Measurements from ENCODE around the gene CFD. TPM values are rescaled to one million over a fixed set of nuclear protein-coding genes. Genes with fewer than 3 reads are reported as not detected.
"Not testable (repeated sequence)": the region's sequence is repeated elsewhere in the genome, so short reads cannot be mapped to it uniquely, and the experiment has no call there.

The CFD gene
- polyA plus RNA-seq, 1 of the 3 experiments (the other 2 are of a cell fraction) = 2.5 TPM

GRCh38 chr19:840519-841206, 18.8 kb upstream of the CFD start, which contains the start of gene PRTN3:
Gene PRTN3, plus strand, starts transcription at chr19:840999. Its CDS starts 10 bp downstream, at chr19:841009.
- no peak within 1 kb of the TSS for H2AFZ ChIP-seq (ENCODE audit: low read depth)
- ChIA-PET CTCF (interaction anchor here (0.7 to 2.6 kb wide), 4 partner anchors 10 to 71 kb away, joined by 3 to 8 read pairs (median 6); no protein-coding TSS in a partner anchor), POLR2A (no interaction called here)
- H3K4me1 ChIP-seq (ENCODE audit: control insufficient read depth in 1 of 2, insufficient read depth in 2 of 2, low read depth in 1 of 2, low read length in 1 of 2) = no peaks in the 10 kb centered on the region; a peak in 1 of 4 replicates
- H3K9me3 ChIP-seq = no peaks in the 10 kb centered on the region
- H3F3A ChIP-seq (replicated peaks; ENCODE audit: insufficient read depth) = peaks cover 5% of the 10 kb centered on the region
- 39% methylated on average over 19 of the region's 24 CpGs for WGBS (ENCODE audit: low lambda C conversion rate)
- peaks cover 65% of the 10 kb centered on the region for H3K27me3 ChIP-seq (ENCODE audit: insufficient read depth)
- H3K9ac ChIP-seq = no peak within 1 kb of the TSS
- no peaks in the 10 kb centered on the region for H3K36me3 ChIP-seq (replicated peaks in 1 of 2; ENCODE audit: control insufficient read depth in 1 of 2, insufficient read depth in 2 of 2, low read length in 1 of 2)
- H4K20me1 ChIP-seq (ENCODE audit: insufficient read depth) = no peaks in the 10 kb centered on the region
- no peaks in the 10 kb centered on the region for H3K79me2 ChIP-seq (ENCODE audit: insufficient read depth)
- H3K4me2 ChIP-seq = no peak within 1 kb of the TSS
- H3K9me2 ChIP-seq = no peaks in the 10 kb centered on the region
- TF ChIP-seq FOXM1 (IDR thresholded peaks at IDR 0.05; ENCODE audit: low read depth) (no peak), GABPA (IDR thresholded peaks at IDR 0.05; ENCODE audit: low read depth) (no peak), USF2 (IDR thresholded peaks at IDR 0.05; ENCODE audit: borderline replicate concordance, low read depth, low read length) (no peak), MEF2A (IDR thresholded peaks at IDR 0.05; ENCODE audit: borderline replicate concordance, low read depth) (no peak), SIN3A (IDR thresholded peaks at IDR 0.05; ENCODE audit: borderline replicate concordance, low read depth, low read length) (no peak), ELF1 (IDR thresholded peaks at IDR 0.05) (no peak), IRF3 (IDR thresholded peaks at IDR 0.05; ENCODE audit: low read depth, low read length) (no peak), JUND (IDR thresholded peaks at IDR 0.05) (no peak), RFX5 (IDR thresholded peaks at IDR 0.05; ENCODE audit: low read length) (no peak), NRF1 (IDR thresholded peaks at IDR 0.05; ENCODE audit: low read depth, low read length) (no peak), NFIC (IDR thresholded peaks at IDR 0.05; ENCODE audit: borderline replicate concordance) (no peak), FOXJ3 (CRISPR knock-in tag; IDR thresholded peaks at IDR 0.05) (no peak), MAX (IDR thresholded peaks at IDR 0.05; ENCODE audit: low read depth) (no peak), CHD2 (IDR thresholded peaks at IDR 0.05; ENCODE audit: low read length, partially characterized antibody) (no peak), POLR2AphosphoS5 (IDR thresholded peaks at IDR 0.05; ENCODE audit: low read depth, low read length) (no peak), GATA2 (CRISPR knock-in tag; IDR thresholded peaks at IDR 0.05) (no peak), RAD21 (IDR thresholded peaks at IDR 0.05; ENCODE audit: low read length) (no peak)
- TF ChIP-seq, protein P1, sequence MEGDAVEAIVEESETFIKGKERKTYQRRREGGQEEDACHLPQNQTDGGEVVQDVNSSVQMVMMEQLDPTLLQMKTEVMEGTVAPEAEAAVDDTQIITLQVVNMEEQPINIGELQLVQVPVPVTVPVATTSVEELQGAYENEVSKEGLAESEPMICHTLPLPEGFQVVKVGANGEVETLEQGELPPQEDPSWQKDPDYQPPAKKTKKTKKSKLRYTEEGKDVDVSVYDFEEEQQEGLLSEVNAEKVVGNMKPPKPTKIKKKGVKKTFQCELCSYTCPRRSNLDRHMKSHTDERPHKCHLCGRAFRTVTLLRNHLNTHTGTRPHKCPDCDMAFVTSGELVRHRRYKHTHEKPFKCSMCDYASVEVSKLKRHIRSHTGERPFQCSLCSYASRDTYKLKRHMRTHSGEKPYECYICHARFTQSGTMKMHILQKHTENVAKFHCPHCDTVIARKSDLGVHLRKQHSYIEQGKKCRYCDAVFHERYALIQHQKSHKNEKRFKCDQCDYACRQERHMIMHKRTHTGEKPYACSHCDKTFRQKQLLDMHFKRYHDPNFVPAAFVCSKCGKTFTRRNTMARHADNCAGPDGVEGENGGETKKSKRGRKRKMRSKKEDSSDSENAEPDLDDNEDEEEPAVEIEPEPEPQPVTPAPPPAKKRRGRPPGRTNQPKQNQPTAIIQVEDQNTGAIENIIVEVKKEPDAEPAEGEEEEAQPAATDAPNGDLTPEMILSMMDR (IDR thresholded peaks at IDR 0.05) = no peak
- TF ChIP-seq, protein P2, sequence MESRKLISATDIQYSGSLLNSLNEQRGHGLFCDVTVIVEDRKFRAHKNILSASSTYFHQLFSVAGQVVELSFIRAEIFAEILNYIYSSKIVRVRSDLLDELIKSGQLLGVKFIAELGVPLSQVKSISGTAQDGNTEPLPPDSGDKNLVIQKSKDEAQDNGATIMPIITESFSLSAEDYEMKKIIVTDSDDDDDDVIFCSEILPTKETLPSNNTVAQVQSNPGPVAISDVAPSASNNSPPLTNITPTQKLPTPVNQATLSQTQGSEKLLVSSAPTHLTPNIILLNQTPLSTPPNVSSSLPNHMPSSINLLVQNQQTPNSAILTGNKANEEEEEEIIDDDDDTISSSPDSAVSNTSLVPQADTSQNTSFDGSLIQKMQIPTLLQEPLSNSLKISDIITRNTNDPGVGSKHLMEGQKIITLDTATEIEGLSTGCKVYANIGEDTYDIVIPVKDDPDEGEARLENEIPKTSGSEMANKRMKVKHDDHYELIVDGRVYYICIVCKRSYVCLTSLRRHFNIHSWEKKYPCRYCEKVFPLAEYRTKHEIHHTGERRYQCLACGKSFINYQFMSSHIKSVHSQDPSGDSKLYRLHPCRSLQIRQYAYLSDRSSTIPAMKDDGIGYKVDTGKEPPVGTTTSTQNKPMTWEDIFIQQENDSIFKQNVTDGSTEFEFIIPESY (IDR thresholded peaks at IDR 0.05; ENCODE audit: borderline replicate concordance, low read depth) = no peak
- no peak for DNase-seq
- no peak within 1 kb of the TSS for H3K4me3 ChIP-seq (ENCODE audit: low read depth in 2 of 2, low read length in 1 of 2)
- H3K27ac ChIP-seq (ENCODE audit: low read depth in 2 of 2, low read length in 1 of 2) = no peak within 1 kb of the TSS

DNA sequence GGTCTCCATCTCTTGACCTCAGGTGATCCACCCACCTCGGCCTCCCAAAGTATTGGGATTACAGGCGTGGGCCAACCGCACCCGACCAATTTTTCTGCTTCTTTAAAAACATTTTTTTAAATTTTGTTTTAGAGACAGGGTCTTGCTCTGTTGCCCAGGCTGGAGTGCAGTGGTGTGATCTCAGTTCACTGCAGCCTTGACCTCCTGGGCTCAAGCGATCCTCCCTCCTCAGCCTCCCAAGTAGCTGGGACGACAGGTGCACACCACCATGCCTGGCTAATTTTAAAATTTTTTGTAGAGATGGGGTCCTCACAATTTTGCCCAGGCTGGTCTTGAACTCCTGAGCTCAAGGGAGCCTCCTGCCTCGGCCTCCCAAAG, 16.7 kb upstream of the CFD start:
- DNase-seq; H3F3A ChIP-seq (replicated peaks; ENCODE audit: insufficient read depth); H3K27ac ChIP-seq (ENCODE audit: low read depth in 2 of 2, low read length in 1 of 2); H3K4me2 ChIP-seq; H3K9me3 ChIP-seq; POLR2A ChIA-PET; H4K20me1 ChIP-seq (ENCODE audit: insufficient read depth); H3K4me3 ChIP-seq (ENCODE audit: low read depth in 2 of 2, low read length in 1 of 2); H3K79me2 ChIP-seq (ENCODE audit: insufficient read depth); H3K9ac ChIP-seq; H3K4me1 ChIP-seq (ENCODE audit: control insufficient read depth in 1 of 2, insufficient read depth in 2 of 2, low read depth in 1 of 2, low read length in 1 of 2); H2AFZ ChIP-seq (ENCODE audit: low read depth); H3K36me3 ChIP-seq (replicated peaks in 1 of 2; ENCODE audit: control insufficient read depth in 1 of 2, insufficient read depth in 2 of 2, low read length in 1 of 2); H3K9me2 ChIP-seq: not testable (repeated sequence)
- peaks cover 65% of the 10 kb centered on the region for H3K27me3 ChIP-seq (ENCODE audit: insufficient read depth)
- 50% methylated on average over 7 of the region's 7 CpGs for WGBS (ENCODE audit: low lambda C conversion rate)
- CTCF ChIA-PET = interaction anchor here (0.9 to 2.1 kb wide), 2 partner anchors 14 to 18 kb away, joined by 3 to 7 read pairs; no protein-coding TSS in a partner anchor

Data from SK-N-SH (cell line).